Caco-2 (cell line): ENCODE measurements around the gene FIBCD1. TPM values are rescaled to one million over a fixed set of nuclear protein-coding genes. Genes with fewer than 3 reads are reported as not detected.
A peak's percentile ranks its signal among the peaks of the same experiment; 100 is the strongest.

Source experiments
- BruUV-seq: library from RNA; stranded (reverse); fragments of 400-500 nt; replicated peaks from 2 replicates; lab custom pipeline; 2021; lab: Mats Ljungman, UMichigan
- CTCF ChIA-PET: fragments of 300-600 bp; sonication (Branson Sonifier 250); formaldehyde crosslinking; loops from one replicate; lab custom pipeline; 2022; ENCODE audit warnings: antibody characterized with exemption; lab: Charles Lee
- POLR2A ChIA-PET: fragments of 300-600 bp; sonication (Branson Sonifier 250); formaldehyde crosslinking; loops from one replicate; lab custom pipeline; 2022; ENCODE audit warnings: antibody characterized with exemption; lab: Charles Lee
- DNase-seq, 2 experiments: peaks; one replicate each; pipeline versions ENCODE4 v3.0.0 to v3.0.0-alpha.2; 2020 to 2022
- H3K27me3 ChIP-seq: replicated peaks from 2 replicates; pipeline ENCODE4 v1.6.0; 2011; ENCODE audit warnings: low read length; ENCODE audit not compliant: control insufficient read depth, insufficient read depth
- H3K36me3 ChIP-seq: 2 replicates; pipeline ENCODE4 v1.5.1; 2011; ENCODE audit warnings: low read length; ENCODE audit not compliant: control insufficient read depth, insufficient read depth
- H3K4me1 ChIP-seq: fragments of 250-450 bp; sonication (Bioruptor Pico); 2 replicates; pipeline ENCODE4 v1.5.1; 2020; ENCODE audit warnings: mild to moderate bottlenecking
- H3K4me3 ChIP-seq: 2 replicates; pipeline ENCODE4 v1.5.1; 2011; ENCODE audit warnings: low read depth, mild to moderate bottlenecking, control low read depth, low read length
- H3K9me3 ChIP-seq: fragments of 250-450 bp; sonication (Bioruptor Pico); 2 replicates; pipeline ENCODE4 v1.5.1; 2020; ENCODE audit warnings: mild to moderate bottlenecking, moderate library complexity
- H3K27ac Mint-ChIP-seq: one replicate; pipeline ENCODE4 v1.8.0; 2022; ENCODE audit warnings: mixed read lengths; ENCODE audit not compliant: unreplicated experiment
- H3K27me3 Mint-ChIP-seq: one replicate; pipeline ENCODE4 v1.8.0; 2022; ENCODE audit warnings: mixed read lengths; ENCODE audit not compliant: insufficient read depth, unreplicated experiment
- H3K36me3 Mint-ChIP-seq: one replicate; pipeline ENCODE4 v1.8.0; 2022; ENCODE audit warnings: mild to moderate bottlenecking, mixed read lengths; ENCODE audit not compliant: insufficient read depth, unreplicated experiment
- H3K4me1 Mint-ChIP-seq: one replicate; pipeline ENCODE4 v1.8.0; 2022; ENCODE audit warnings: low read depth, mixed read lengths; ENCODE audit not compliant: unreplicated experiment
- H3K4me3 Mint-ChIP-seq: one replicate; pipeline ENCODE4 v1.8.0; 2022; ENCODE audit warnings: mild to moderate bottlenecking, moderate library complexity, mixed read lengths; ENCODE audit not compliant: unreplicated experiment
- H3K9me3 Mint-ChIP-seq: one replicate; pipeline ENCODE4 v1.8.0; 2022; ENCODE audit warnings: mixed read lengths; ENCODE audit not compliant: unreplicated experiment
- intact Hi-C: fragments of 100-400 bp; cut with micrococcal nuclease; formaldehyde crosslinking; loops from one replicate; pipeline ENCODE4 v1.10.0; 2022; ENCODE audit not compliant: unreplicated experiment
- total RNA-seq: library from RNA; stranded (reverse); gene quantifications from 2 replicates; pipeline ENCODE4 v1.2.3, GENCODE V29; 2022
- TF ChIP-seq, protein P1 (sequence below), 2 experiments: fragments of 200-600 bp in 1 of 2; IDR thresholded peaks; 1 replicate in 1 of 2; 2 replicates in 1 of 2; pipeline versions ENCODE4 v1.5.1 to v1.8.0; 2011 to 2022; ENCODE audit warnings: antibody characterized with exemption in 1 of 2, control low read depth in 1 of 2, inconsistent platforms in 1 of 2, low read depth in 1 of 2, low read length in 1 of 2, mild to moderate bottlenecking in 1 of 2, moderate library complexity in 1 of 2; ENCODE audit not compliant: insufficient read depth in 1 of 2, severe bottlenecking in 1 of 2, unreplicated experiment in 1 of 2

FIBCD1 gene
- total RNA-seq, 1 experiment from 2014 or later = not detected

DNA sequence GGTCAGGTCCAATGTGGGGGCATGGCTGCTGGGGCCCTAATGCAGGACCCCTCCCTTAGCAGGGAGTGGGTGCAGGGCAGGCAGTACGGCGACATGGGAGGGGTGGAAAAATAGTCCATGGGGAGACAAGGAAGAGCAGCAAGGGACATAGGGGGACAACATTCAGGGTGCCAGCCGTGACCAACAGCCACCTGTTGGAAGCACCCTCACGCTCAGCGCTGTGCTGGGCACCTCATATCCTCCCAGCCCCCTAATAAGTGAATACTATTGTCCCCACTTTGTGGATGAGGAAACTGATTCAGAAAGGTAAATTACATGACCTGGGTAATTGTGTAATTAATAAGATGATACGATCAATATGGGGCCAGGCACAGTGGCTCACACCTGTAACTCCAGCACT is 3.0 kb upstream of the FIBCD1 start:
- H3K27me3 ChIP-seq = peaks cover 1% of the 10 kb centered on the region; the same call in 1 of the 2 replicates
- H3K4me1 ChIP-seq = peaks cover 21% of the 10 kb centered on the region; the same call in 1 of the 2 replicates
- BruUV-seq = no TSS peak
- H3K27me3 Mint-ChIP-seq = peaks cover 22% of the 10 kb centered on the region
- TF ChIP-seq, protein P1, sequence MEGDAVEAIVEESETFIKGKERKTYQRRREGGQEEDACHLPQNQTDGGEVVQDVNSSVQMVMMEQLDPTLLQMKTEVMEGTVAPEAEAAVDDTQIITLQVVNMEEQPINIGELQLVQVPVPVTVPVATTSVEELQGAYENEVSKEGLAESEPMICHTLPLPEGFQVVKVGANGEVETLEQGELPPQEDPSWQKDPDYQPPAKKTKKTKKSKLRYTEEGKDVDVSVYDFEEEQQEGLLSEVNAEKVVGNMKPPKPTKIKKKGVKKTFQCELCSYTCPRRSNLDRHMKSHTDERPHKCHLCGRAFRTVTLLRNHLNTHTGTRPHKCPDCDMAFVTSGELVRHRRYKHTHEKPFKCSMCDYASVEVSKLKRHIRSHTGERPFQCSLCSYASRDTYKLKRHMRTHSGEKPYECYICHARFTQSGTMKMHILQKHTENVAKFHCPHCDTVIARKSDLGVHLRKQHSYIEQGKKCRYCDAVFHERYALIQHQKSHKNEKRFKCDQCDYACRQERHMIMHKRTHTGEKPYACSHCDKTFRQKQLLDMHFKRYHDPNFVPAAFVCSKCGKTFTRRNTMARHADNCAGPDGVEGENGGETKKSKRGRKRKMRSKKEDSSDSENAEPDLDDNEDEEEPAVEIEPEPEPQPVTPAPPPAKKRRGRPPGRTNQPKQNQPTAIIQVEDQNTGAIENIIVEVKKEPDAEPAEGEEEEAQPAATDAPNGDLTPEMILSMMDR (IDR thresholded peaks at IDR 0.05; ENCODE audit: insufficient read depth in 1 of 2, low read depth in 1 of 2, low read length in 1 of 2, severe bottlenecking in 1 of 2, unreplicated experiment in 1 of 2) = no peak
- no peak overlapping the region for H3K4me3 ChIP-seq
- H3K36me3 ChIP-seq = no peaks in the 10 kb centered on the region
- H3K4me3 Mint-ChIP-seq = no peak overlapping the region
- no peak overlapping the region for H3K27ac Mint-ChIP-seq
- CTCF ChIA-PET = interaction anchor here (1.9 kb wide), 1 partner anchor 56 kb away, joined by 7 read pairs; no protein-coding TSS in a partner anchor
- intact Hi-C loops = loop anchor here (5.0 kb wide), 3 partner anchors 105 to 230 kb away; no protein-coding TSS in a partner anchor
- no peaks in the 10 kb centered on the region for H3K9me3 ChIP-seq
- no peaks in the 10 kb centered on the region for H3K9me3 Mint-ChIP-seq
- H3K4me1 Mint-ChIP-seq = peaks cover 11% of the 10 kb centered on the region
- peaks cover 5% of the 10 kb centered on the region for H3K36me3 Mint-ChIP-seq
- POLR2A ChIA-PET = no interaction called here
- no peak for DNase-seq

DNA sequence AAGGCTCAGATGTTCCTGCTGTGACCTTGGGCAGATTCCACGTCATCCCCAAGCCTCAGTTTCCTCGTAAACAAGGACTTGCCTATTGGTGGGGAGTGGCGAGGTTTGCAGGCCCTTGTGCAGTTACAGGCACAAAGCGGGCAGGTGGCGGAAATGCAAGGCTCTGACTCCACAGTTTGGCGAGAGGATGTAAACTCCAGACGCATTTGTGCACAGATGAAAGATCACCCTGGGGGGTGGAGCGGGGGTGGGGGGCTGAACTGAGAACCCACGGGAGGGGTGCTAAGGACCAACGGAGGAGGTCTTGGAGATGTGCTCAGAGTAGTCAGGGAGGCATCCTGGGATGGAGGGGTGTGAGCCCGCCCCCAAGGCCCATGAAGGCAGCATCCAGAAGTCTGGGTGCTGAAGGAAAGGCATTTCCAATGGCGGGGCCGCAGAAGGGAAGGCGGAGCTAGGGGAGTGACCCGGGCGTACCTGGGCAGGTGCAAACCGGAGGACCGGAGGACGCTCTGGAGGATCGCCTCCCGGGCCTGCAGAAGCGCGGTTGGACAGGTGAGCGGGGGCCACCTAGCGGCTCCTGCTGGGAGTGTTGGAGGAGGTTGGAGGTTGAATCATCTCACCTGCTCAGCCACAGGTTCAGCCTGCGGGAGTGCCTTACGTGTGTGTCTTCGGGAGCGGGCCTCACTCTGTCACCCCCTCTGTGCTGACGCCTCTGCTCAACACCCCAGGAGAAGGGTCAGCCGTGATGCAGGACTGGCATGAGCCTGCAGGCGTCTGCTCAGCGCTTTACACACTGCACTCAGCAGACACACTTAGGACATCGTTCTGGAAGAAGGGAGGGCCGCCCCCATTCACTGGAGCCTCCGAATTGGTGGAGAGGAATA is 1.9 kb upstream of the FIBCD1 start:
- DNase-seq = peak; percentile 92 to 94
- Histone ChIP-seq H3K9me3 (no peaks in the 10 kb centered on the region), H3K4me3 (no peak overlapping the region), H3K36me3 (no peaks in the 10 kb centered on the region), H3K4me1 (peaks cover 29% of the 10 kb centered on the region), H3K27me3 (peaks cover 1% of the 10 kb centered on the region; the same call in 1 of the 2 replicates)
- intact Hi-C loops = loop anchor here (1.0 to 5.0 kb wide), 6 partner anchors 48 to 229 kb away; no protein-coding TSS in a partner anchor
- TF ChIP-seq, protein P1 (IDR thresholded peaks at IDR 0.05; ENCODE audit: insufficient read depth in 1 of 2, low read depth in 1 of 2, low read length in 1 of 2, severe bottlenecking in 1 of 2, unreplicated experiment in 1 of 2) = peak; percentile 91 to 92
- H3K9me3 Mint-ChIP-seq = no peaks in the 10 kb centered on the region
- peaks cover 11% of the 10 kb centered on the region for H3K36me3 Mint-ChIP-seq
- peaks cover 28% of the 10 kb centered on the region for H3K27me3 Mint-ChIP-seq
- CTCF ChIA-PET = interaction anchor here (0.5 to 1.9 kb wide), 6 partner anchors 47 to 223 kb away, joined by 3 to 11 read pairs (median 3); no protein-coding TSS in a partner anchor
- H3K4me1 Mint-ChIP-seq = peaks cover 14% of the 10 kb centered on the region
- no peak overlapping the region for H3K27ac Mint-ChIP-seq
- H3K4me3 Mint-ChIP-seq = peak overlapping the region; percentile 47
- POLR2A ChIA-PET = interaction anchor here (0.5 kb wide), 1 partner anchor 235 kb away, joined by 5 read pairs; no protein-coding TSS in a partner anchor
- BruUV-seq = no TSS peak

DNA sequence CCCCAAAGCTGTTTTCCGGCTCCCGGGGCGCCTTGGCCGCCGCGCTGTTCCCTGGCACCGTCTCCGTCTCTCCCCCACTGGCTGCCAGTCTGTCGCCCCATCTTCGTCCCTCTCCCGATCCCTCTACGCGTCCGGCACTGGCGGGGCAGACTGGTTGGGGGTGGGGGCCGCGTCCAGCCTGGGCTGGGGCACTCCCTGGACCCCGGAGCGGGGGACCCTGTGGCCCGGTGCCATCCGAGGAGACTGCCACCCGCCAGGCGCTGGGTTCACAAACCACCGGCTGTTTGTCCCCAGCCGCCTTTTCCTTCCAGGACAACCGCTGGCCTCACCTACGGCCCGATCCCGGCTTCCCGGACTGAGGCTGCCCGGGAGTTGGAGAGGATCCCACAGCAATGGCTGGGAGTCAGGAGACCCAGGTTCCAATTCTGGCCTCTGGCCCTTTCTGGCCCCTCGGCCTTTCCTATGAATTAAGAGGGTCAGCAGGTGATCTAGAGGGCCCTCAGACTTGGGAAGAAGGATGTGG is 1.0 kb upstream of the FIBCD1 start:
- Histone ChIP-seq H3K4me1 (peaks cover 31% of the 10 kb centered on the region), H3K9me3 (no peaks in the 10 kb centered on the region), H3K27me3 (peaks cover 1% of the 10 kb centered on the region; the same call in 1 of the 2 replicates), H3K4me3 (no peak overlapping the region), H3K36me3 (no peaks in the 10 kb centered on the region)
- no peak overlapping the region for H3K27ac Mint-ChIP-seq
- peaks cover 25% of the 10 kb centered on the region for H3K27me3 Mint-ChIP-seq
- intact Hi-C loops = loop anchor here (5.0 kb wide), 3 partner anchors 107 to 228 kb away; no protein-coding TSS in a partner anchor
- POLR2A ChIA-PET = no interaction called here
- CTCF ChIA-PET = interaction anchor here (1.0 kb wide), 1 partner anchor 106 kb away, joined by 4 read pairs; no protein-coding TSS in a partner anchor
- H3K4me3 Mint-ChIP-seq = peak overlapping the region; percentile 14
- TF ChIP-seq, protein P1 (IDR thresholded peaks at IDR 0.05; ENCODE audit: insufficient read depth in 1 of 2, low read depth in 1 of 2, low read length in 1 of 2, severe bottlenecking in 1 of 2, unreplicated experiment in 1 of 2) = no peak
- no TSS peak for BruUV-seq
- H3K4me1 Mint-ChIP-seq = peaks cover 14% of the 10 kb centered on the region
- H3K36me3 Mint-ChIP-seq = peaks cover 6% of the 10 kb centered on the region
- DNase-seq = no peak
- no peaks in the 10 kb centered on the region for H3K9me3 Mint-ChIP-seq
